HG03139 (cell line): Measurements from ENCODE around the gene SASH3.

Experiments
- ATAC-seq: cut with Tn5 transposase; IDR thresholded peaks from one replicate; pipeline ENCODE4 v1.9.1; 2021; ENCODE audit not compliant: unreplicated experiment

The SASH3 gene

GRCh38 chrX:129781680-129782495 lies 2.1 kb downstream of the SASH3 start:
- ATAC-seq: no peak

GRCh38 chrX:129782706-129783105 lies 3.0 kb downstream of the SASH3 start:
- no peak for ATAC-seq

DNA sequence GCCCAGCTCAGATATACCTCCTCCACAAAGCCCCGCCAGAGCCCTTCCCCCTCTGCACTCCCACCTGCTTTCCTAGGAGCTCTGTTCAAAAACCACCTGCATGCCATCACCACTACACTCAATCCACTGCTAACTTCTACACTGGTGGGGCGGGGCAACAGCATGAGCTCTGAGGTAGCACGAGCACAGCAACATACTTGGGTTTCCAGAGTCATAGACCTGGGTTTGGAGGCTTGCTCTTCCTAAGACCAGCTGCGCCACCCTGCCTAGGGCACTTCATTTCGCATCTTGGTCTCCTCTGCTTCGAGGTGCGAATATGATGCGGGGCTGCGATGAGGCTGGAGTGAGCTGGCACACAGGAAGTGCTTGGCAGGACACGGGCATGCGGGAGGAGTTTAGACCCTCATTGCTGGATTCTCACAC lies 3.6 kb downstream of the SASH3 start:
- ATAC-seq: no peak

- ATAC-seq: no peak
Observed at GRCh38 chrX:129784371-129784770, 4.6 kb downstream of the SASH3 start.

DNA sequence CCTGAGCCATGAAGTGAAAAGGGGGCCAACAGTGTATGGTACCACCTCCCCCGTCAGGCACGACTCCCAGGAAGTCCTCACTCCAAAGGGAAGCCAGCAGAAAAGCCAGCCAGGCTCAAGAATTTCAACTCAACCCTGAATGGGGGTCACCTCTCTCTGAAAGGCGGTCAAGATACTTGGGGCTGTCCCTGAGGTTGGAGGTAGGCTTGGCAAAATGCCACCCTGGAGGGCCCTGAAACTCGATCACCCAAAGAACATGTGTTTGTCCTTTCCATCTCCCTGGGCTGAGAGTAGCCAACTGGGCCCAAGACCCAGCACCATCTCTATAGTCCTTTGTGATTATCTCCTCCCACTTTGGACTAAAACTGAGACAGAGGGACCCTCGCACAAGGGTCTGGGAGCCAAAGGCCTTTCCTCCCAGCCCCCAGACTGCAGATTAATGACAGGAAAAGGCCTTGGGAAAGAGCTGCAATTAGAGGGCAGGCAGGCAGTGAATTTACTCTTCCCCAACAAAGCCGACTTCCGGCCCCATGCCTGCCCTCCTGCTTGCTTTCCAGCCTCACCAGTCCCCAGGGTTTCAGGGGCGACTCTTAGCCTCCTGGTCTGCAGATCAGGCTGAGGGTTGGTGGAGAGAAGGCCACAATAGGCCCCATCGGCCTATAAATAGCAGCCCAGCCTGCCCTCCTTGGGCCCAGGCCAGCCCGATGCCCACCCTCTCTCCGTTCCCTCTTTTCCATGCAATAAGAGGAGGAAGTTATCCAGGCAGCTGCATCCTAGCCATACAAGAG lies 5.6 kb downstream of the SASH3 start:
- no peak for ATAC-seq

DNA sequence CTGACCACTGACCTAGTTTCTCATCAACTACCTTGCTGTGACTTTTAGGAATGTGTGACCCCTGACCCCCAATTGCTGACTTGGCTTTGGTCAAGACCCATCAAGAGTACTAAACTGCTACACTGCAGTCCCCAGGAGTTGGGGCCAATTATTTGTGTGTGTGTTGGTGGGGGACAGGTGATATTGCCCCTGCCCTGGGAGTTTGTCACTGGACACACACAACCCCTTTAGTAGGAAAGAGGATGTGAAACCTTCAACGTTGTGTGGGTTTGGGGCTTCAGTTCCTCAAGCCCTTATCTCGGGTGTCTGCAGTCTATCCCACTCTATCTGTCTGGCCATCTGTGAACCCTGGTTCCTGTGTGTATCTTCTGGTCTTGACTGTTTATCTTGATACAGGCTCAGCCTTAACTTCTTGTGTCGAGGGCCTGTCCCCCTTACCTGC lies 6.5 kb downstream of the SASH3 start:
- ATAC-seq: peak; percentile 87

- no peak for ATAC-seq
Observed at GRCh38 chrX:129787336-129788055, 7.7 kb downstream of the SASH3 start.

DNA sequence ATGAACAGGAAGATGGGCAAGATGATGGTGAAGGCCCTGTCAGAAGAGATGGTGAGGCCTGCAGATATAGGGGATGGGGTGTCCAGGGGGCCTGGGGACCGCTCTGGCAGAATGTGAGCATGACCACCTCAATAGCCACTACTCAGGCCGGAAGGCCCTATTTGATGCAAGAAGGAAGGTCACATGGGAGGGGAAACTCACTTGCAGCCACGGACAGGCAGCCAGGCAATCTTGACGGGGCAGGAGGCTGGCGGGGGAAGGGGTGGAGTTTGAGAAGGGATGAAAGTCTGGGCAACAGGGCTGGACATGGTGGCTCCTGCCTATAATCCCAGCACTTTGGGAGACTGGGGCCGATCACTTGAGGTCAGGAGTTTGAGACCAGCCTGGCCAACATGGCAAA lies 8.8 kb downstream of the SASH3 start:
- ATAC-seq: no peak

- no peak for ATAC-seq
Observed at GRCh38 chrX:129790146-129790545, 10.4 kb downstream of the SASH3 start.

DNA sequence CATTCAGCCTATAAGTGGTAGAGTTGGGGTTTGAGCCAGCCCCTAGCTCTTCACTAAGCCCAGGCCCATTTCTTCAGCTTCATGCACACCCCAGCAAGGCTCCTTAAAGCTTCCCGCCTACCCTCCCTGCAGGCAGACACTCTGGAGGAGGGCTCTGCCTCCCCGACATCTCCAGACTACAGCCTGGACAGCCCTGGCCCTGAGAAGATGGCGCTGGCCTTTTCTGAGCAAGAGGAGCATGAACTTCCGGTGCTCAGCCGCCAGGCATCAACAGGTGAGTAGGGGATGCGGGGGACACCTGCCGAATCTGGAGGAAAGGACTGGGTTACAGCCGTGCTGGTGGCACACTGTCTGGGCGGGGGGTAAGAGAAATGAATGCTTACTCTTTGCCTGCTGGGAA lies 11.1 kb downstream of the SASH3 start:
- ATAC-seq: no peak

- no peak for ATAC-seq
Observed at GRCh38 chrX:129791336-129791735, 11.6 kb downstream of the SASH3 start.

- no peak for ATAC-seq
Observed at GRCh38 chrX:129791961-129792570, 12.3 kb downstream of the SASH3 start.

DNA sequence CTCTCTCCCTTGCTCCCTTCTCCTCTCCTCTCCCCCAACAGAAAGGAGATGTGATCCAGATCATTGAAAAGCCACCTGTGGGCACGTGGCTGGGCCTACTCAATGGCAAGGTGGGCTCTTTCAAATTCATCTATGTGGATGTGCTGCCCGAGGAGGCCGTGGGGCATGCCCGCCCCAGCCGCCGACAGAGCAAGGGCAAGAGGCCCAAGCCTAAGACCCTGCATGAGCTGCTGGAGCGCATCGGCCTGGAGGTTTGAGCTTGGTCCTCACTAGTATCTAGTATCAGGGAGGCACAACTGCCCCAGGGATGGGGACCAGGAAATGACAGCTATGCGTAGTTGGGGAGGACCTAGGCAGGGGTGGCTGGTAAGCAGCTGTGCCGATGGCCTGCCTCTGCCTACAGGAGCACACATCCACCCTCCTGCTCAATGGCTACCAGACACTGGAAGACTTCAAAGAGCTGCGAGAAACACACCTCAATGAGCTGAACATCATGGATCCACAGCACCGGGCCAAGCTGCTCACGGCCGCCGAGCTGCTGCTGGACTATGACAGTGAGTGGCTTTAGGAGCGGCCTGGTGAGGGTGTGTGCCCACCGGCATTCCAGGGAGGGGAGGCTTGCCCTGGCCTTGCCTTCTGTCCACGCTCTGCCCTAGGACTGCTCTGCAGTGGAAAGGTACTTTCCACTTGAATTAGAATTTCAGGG lies 13.0 kb downstream of the SASH3 start:
- ATAC-seq: no peak

GRCh38 chrX:129793604-129794191 lies 13.9 kb downstream of the SASH3 start:
- ATAC-seq: no peak

- no peak for ATAC-seq
Observed at GRCh38 chrX:129795584-129795983, 15.8 kb downstream of the SASH3 start.

DNA sequence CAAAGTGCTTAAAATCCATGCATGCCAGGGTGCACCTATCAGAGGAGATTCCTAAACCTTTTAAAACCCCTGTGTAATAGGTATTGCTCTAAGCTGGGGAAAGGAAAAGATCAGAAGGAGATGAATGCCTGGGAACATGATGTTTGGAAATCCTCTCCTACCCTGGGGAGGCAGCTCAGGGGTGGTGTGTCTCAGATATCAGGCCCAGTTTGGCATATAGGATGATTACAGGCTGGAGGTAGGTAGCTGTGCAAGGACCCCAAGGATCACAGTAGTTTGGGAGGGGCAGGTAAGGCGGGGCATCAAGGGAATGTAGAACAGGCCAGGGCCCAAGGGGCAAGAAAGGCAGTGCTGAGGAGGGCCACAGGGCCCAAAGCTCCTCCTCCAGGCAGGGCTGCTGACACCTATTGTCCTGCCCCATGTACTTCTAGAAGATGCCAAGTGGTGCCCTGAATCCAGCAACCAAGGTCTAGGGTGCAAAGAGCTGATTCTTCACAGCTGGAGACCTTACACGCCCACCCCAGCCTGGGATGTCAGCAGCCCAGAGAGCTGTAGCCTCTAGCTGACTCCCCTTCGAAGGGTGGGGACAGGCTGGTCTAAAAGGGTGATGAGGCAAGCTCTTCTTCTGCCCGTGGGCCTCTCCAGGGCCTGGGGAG lies 17.6 kb downstream of the SASH3 start:
- ATAC-seq: no peak

DNA sequence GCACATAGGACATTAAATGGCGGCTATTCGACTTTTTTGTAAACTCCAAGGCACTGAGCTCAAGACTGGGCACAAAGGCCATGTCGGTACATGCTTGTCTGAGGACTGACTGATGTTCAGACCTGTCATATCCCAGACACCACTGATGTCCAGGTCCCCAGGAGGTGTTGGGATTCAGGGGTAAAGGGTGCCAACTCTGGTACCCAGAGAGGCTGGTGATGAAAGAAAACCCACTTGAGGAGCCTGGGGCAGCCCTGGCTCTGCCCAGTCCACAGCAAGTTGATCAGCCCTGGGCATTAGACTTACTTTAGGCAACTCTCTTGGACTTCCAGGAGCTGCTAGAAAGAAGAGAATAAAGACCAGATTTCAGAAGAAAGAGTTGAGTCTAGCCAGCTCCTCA lies 18.7 kb downstream of the SASH3 start:
- ATAC-seq: no peak

- no peak for ATAC-seq
Observed at GRCh38 chrX:129798888-129799287, 19.1 kb downstream of the SASH3 start.

- ATAC-seq: no peak
Observed at GRCh38 chrX:129800186-129800585, 20.4 kb downstream of the SASH3 start.

GRCh38 chrX:129802863-129803262 lies 23.1 kb downstream of the SASH3 start:
- no peak for ATAC-seq
